Measurements from ENCODE around the gene CELF6. TPM values are rescaled to one million over a fixed set of nuclear protein-coding genes. Genes with fewer than 3 reads are reported as not detected.
A peak's percentile ranks its signal among the peaks of the same experiment; 100 is the strongest.

CELF6 gene
- total and polyA plus RNA-seq, 2 experiments from 2014 or later, result 0.40 to 2.4 TPM

GRCh38 chr15:72342385-72342784 is 22.4 kb upstream of the CELF6 start:
- 71% methylated on average over 11 of the region's 11 CpGs for WGBS (ENCODE audit: low lambda C conversion rate, missing lambda C conversion rate)
- TF ChIP-seq CTCF (IDR thresholded peaks at IDR 0.05; ENCODE audit: poor library complexity) (peak; percentile 40), EZH2phosphoT487 (IDR thresholded peaks at IDR 0.05; ENCODE audit: low read depth, severe bottlenecking, unreplicated experiment) (no peak)

GRCh38 chr15:72341361-72341760 is 21.4 kb upstream of the CELF6 start:
- Histone ChIP-seq H3K27me3 (no peaks in the 10 kb centered on the region), H3K9me3 (ENCODE audit: low read depth) (no peaks in the 10 kb centered on the region), H4K20me1 (ENCODE audit: insufficient read depth, poor library complexity, severe bottlenecking) (no peaks in the 10 kb centered on the region), H3K4me1 (ENCODE audit: insufficient read depth) (no peaks in the 10 kb centered on the region), H2AFZ (no peak overlapping the region), H3K79me2 (no peaks in the 10 kb centered on the region), H3K4me2 (no peak overlapping the region), H3K4me3 (no peak overlapping the region), H3K9me2 (replicated peaks; ENCODE audit: insufficient read depth) (no peaks in the 10 kb centered on the region), H3K36me3 (replicated peaks; ENCODE audit: insufficient read depth, low read depth) (no peaks in the 10 kb centered on the region), H3K27ac (no peak overlapping the region)
- TF ChIP-seq CTCF (IDR thresholded peaks at IDR 0.05; ENCODE audit: poor library complexity) (peak; percentile 20), EZH2 (IDR thresholded peaks at IDR 0.05; ENCODE audit: borderline replicate concordance) (no peak)
- DNase-seq (ENCODE audit: low spot score), result peak; percentile 34
- 83% methylated on average over 5 of the region's 6 CpGs for WGBS (ENCODE audit: low lambda C conversion rate, missing lambda C conversion rate)

More at GRCh38 chr15:72342385-72342784, 22.4 kb upstream of the CELF6 start:
- Histone ChIP-seq H3K4me2 (no peak overlapping the region), H3K36me3 (replicated peaks; ENCODE audit: insufficient read depth, low read depth) (no peaks in the 10 kb centered on the region), H3K9me3 (ENCODE audit: low read depth) (no peaks in the 10 kb centered on the region), H4K20me1 (ENCODE audit: insufficient read depth, poor library complexity, severe bottlenecking) (no peaks in the 10 kb centered on the region), H3K27ac (no peak overlapping the region), H3K4me1 (ENCODE audit: insufficient read depth) (no peaks in the 10 kb centered on the region), H3K4me3 (no peak overlapping the region), H3K27me3 (no peaks in the 10 kb centered on the region), H3K79me2 (no peaks in the 10 kb centered on the region), H3K9me2 (replicated peaks; ENCODE audit: insufficient read depth) (no peaks in the 10 kb centered on the region), H2AFZ (no peak overlapping the region)
- peak; percentile 30 for DNase-seq (ENCODE audit: low spot score)

GRCh38 chr15:72340366-72340765 is 20.4 kb upstream of the CELF6 start:
- H3K4me2 ChIP-seq, result no peak overlapping the region

More at GRCh38 chr15:72340366-72340765, 20.4 kb upstream of the CELF6 start:
- Histone ChIP-seq H3K4me3 (no peak overlapping the region), H3K36me3 (replicated peaks; ENCODE audit: insufficient read depth, low read depth) (no peaks in the 10 kb centered on the region), H3K27ac (peak overlapping the region; percentile 13), H3K9me2 (replicated peaks; ENCODE audit: insufficient read depth) (no peaks in the 10 kb centered on the region), H3K27me3 (no peaks in the 10 kb centered on the region), H4K20me1 (ENCODE audit: insufficient read depth, poor library complexity, severe bottlenecking) (no peaks in the 10 kb centered on the region), H2AFZ (no peak overlapping the region), H3K4me1 (ENCODE audit: insufficient read depth) (no peaks in the 10 kb centered on the region), H3K9me3 (ENCODE audit: low read depth) (no peaks in the 10 kb centered on the region), H3K79me2 (no peaks in the 10 kb centered on the region)
- no peak for TF ChIP-seq EZH2phosphoT487 (IDR thresholded peaks at IDR 0.05; ENCODE audit: low read depth, severe bottlenecking, unreplicated experiment)
- TF ChIP-seq EZH2 (IDR thresholded peaks at IDR 0.05; ENCODE audit: borderline replicate concordance), result no peak
- no peak for TF ChIP-seq CTCF (IDR thresholded peaks at IDR 0.05; ENCODE audit: poor library complexity)
- no peak for DNase-seq (ENCODE audit: low spot score)
- 94% methylated on average over 1 of the region's 1 CpG for WGBS (ENCODE audit: low lambda C conversion rate, missing lambda C conversion rate)
